Left kidney (tissue), 2 donors: ENCODE results near the gene GDF10. TPM values are rescaled to one million over a fixed set of nuclear protein-coding genes. Genes with fewer than 3 reads are reported as not detected.

Experiments
- DNase-seq: peaks from one replicate; pipeline ENCODE4 v3.0.0-alpha.2; 2013
- polyA plus RNA-seq: library from polyadenylated mRNA; unstranded; fragments of 120-200 nt; gene quantifications from one replicate; pipeline ENCODE4 v1.2.1, GENCODE V29; 2013; ENCODE audit not compliant: insufficient read length

GDF10 gene
- polyA plus RNA-seq, 1 donor = 1.6 TPM

- DNase-seq = no peak
Observed at GRCh38 chr10:47353351-47353750, 53.4 kb downstream of the GDF10 start.

- no peak for DNase-seq
Observed at GRCh38 chr10:47354165-47354564, 54.2 kb downstream of the GDF10 start.

- no peak for DNase-seq
Observed at GRCh38 chr10:47354900-47355299, 54.9 kb downstream of the GDF10 start.

- DNase-seq = no peak
Observed at GRCh38 chr10:47356708-47357107, 56.7 kb downstream of the GDF10 start.

- DNase-seq = no peak
Observed at GRCh38 chr10:47357131-47357582, 57.2 kb downstream of the GDF10 start.

- DNase-seq = no peak
Observed at GRCh38 chr10:47357911-47358310, 57.9 kb downstream of the GDF10 start.

- no peak for DNase-seq
Observed at GRCh38 chr10:47358457-47358856, 58.5 kb downstream of the GDF10 start.

- no peak for DNase-seq
Observed at GRCh38 chr10:47359101-47359500, 59.1 kb downstream of the GDF10 start.

GRCh38 chr10:47359626-47360418, 59.8 kb downstream of the GDF10 start:
- no peak for DNase-seq

- no peak for DNase-seq
Observed at GRCh38 chr10:47360419-47361040, 60.5 kb downstream of the GDF10 start.

GRCh38 chr10:47361293-47361692, 61.3 kb downstream of the GDF10 start:
- no peak for DNase-seq

GRCh38 chr10:47362199-47362598, 62.2 kb downstream of the GDF10 start:
- no peak for DNase-seq

Other genes starting within 250 kb of the GDF10 start
- not detected for gene GDF2, start 22.3 kb downstream of the GDF10 start, polyA plus RNA-seq
- gene RBP3, start 48.2 kb downstream of the GDF10 start, polyA plus RNA-seq = 0.10 TPM
- 5.8 TPM for gene ZNF488, start 84.1 kb downstream of the GDF10 start, polyA plus RNA-seq
- gene ANXA8, start 183.9 kb downstream of the GDF10 start, polyA plus RNA-seq = 0.38 TPM
- 0.57 TPM for gene FAM25G, start 191.5 kb downstream of the GDF10 start, polyA plus RNA-seq
- 63.4 TPM for gene AGAP9, start 223.4 kb downstream of the GDF10 start, polyA plus RNA-seq